ENCODE results near the gene HLA-DRA. TPM values are rescaled to one million over a fixed set of nuclear protein-coding genes. Genes with fewer than 3 reads are reported as not detected.

Gene HLA-DRA
- not detected in 2 replicates for total RNA-seq

DNA sequence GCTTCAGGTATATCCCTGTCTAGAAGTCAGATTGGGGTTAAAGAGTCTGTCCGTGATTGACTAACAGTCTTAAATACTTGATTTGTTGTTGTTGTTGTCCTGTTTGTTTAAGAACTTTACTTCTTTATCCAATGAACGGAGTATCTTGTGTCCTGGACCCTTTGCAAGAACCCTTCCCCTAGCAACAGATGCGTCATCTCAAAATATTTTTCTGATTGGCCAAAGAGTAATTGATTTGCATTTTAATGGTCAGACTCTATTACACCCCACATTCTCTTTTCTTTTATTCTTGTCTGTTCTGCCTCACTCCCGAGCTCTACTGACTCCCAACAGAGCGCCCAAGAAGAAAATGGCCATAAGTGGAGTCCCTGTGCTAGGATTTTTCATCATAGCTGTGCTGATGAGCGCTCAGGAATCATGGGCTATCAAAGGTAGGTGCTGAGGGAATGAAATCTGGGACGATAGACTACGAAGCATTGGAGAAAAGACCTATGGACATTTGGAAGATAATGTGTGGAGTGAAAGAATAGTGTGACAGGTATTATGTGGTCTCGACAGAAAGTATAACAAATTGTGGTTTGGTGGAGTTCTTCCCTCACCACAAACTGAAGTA is at the start of gene HLA-DRA:
TSS of gene HLA-DRA (plus strand) at position 286 of the 613 bp plus-strand sequence. CDS start at position 350, 64 bp downstream.

DNA sequence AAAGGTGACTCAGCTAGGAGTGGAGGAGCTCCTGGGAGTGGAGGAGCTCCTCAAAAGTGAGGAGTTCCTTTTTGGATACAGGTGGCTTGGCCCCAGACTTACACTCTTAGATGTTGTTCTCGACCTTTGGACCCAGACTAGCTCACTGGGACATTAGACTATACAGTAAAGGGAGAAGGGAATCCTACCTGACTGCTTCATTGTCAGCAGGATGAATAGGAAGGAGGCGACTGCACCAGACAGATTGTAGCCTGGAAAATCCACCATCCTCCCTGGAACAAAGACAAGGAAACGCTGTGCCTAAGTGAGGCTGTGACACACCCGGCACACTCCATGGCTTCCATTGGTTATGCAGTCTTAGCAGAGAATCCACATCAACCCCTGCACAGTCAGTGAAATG is 32.8 kb upstream of the HLA-DRA start, which contains the start of gene BTNL2:
TSS of gene BTNL2 (minus strand) at position 325 of the 400 bp plus-strand sequence. CDS start at position 267, 58 bp downstream.

Other genes with a start within 250 kb of the HLA-DRA start
- gene PBX2, start 249.7 kb upstream of the HLA-DRA start, total RNA-seq, result 25.1 and 33.4 TPM in 2 replicates
- 17.0 and 20.5 TPM in 2 replicates for gene GPSM3, start 247.2 kb upstream of the HLA-DRA start, total RNA-seq
- gene NOTCH4, start 215.8 kb upstream of the HLA-DRA start, total RNA-seq, result 89.3 and 98.6 TPM in 2 replicates
- not detected in 2 replicates for gene TSBP1, start 68.0 kb upstream of the HLA-DRA start, total RNA-seq
- not detected in 2 replicates for gene BTNL2, start 32.7 kb upstream of the HLA-DRA start, total RNA-seq
- not detected in 2 replicates for gene HLA-DRB5, start 90.4 kb downstream of the HLA-DRA start, total RNA-seq
- gene HLA-DRB1, start 150.0 kb downstream of the HLA-DRA start, total RNA-seq, result 0.39 and 1.8 TPM in 2 replicates
- gene HLA-DQA1, start 197.5 kb downstream of the HLA-DRA start, total RNA-seq, result not detected in 2 replicates
- gene HLA-DQB1, start 226.8 kb downstream of the HLA-DRA start, total RNA-seq, result 0.10 TPM in 1 of 2 replicates, not detected in the other

Measured in mammary microvascular endothelial cell (primary cell).